Measurements from ENCODE around the gene CYP26B1.

CYP26B1 gene

GRCh38 chr2:72141032-72141645 is 6.5 kb downstream of the CYP26B1 start:
- DNase-seq (ENCODE audit: low read depth) = no peak

GRCh38 chr2:72140621-72140960 is 7.1 kb downstream of the CYP26B1 start:
- DNase-seq (ENCODE audit: low read depth) = no peak

- no peak for DNase-seq (ENCODE audit: low read depth)
These were observed 7.6 kb downstream of the CYP26B1 start for GRCh38 chr2:72139874-72140620.

- no peak for DNase-seq (ENCODE audit: low read depth)
These were observed 8.2 kb downstream of the CYP26B1 start for GRCh38 chr2:72139471-72139873.

GRCh38 chr2:72138921-72139381 is 8.7 kb downstream of the CYP26B1 start:
- no peak for DNase-seq (ENCODE audit: low read depth)

- DNase-seq (ENCODE audit: low read depth) = no peak
These were observed 9.4 kb downstream of the CYP26B1 start for GRCh38 chr2:72138011-72138881.

- DNase-seq (ENCODE audit: low read depth) = peak; percentile 46
These were observed 10.1 kb downstream of the CYP26B1 start for GRCh38 chr2:72137498-72138010.

GRCh38 chr2:72136933-72137497 is 10.6 kb downstream of the CYP26B1 start:
- DNase-seq (ENCODE audit: low read depth) = no peak

GRCh38 chr2:72136331-72136730 is 11.3 kb downstream of the CYP26B1 start:
- no peak for DNase-seq (ENCODE audit: low read depth)

- no peak for DNase-seq (ENCODE audit: low read depth)
These were observed 11.7 kb downstream of the CYP26B1 start for GRCh38 chr2:72135921-72136320.

GRCh38 chr2:72134997-72135800 is 12.5 kb downstream of the CYP26B1 start:
- DNase-seq (ENCODE audit: low read depth) = no peak

GRCh38 chr2:72134408-72134996 is 13.2 kb downstream of the CYP26B1 start:
- no peak for DNase-seq (ENCODE audit: low read depth)

- DNase-seq (ENCODE audit: low read depth) = no peak
These were observed 13.8 kb downstream of the CYP26B1 start for GRCh38 chr2:72133721-72134407.

GRCh38 chr2:72132981-72133720 is 14.5 kb downstream of the CYP26B1 start:
- DNase-seq (ENCODE audit: low read depth) = no peak

GRCh38 chr2:72131916-72132841 is 15.5 kb downstream of the CYP26B1 start:
- DNase-seq (ENCODE audit: low read depth) = no peak

GRCh38 chr2:72131371-72131891 is 16.2 kb downstream of the CYP26B1 start:
- DNase-seq (ENCODE audit: low read depth) = no peak

- DNase-seq (ENCODE audit: low read depth) = no peak
These were observed 16.9 kb downstream of the CYP26B1 start for GRCh38 chr2:72130659-72131360.

Measured in EH (cell line).